EH (cell line): ENCODE results near the gene ITPKB.

Source experiments
- DNase-seq: peaks from one replicate; pipeline ENCODE4 v3.0.0-alpha.2; 2015; ENCODE audit warnings: low read depth

ITPKB gene

GRCh38 chr1:226637147-226637935 lies 101.7 kb downstream of the ITPKB start:
- DNase-seq: peak; percentile 24

DNA sequence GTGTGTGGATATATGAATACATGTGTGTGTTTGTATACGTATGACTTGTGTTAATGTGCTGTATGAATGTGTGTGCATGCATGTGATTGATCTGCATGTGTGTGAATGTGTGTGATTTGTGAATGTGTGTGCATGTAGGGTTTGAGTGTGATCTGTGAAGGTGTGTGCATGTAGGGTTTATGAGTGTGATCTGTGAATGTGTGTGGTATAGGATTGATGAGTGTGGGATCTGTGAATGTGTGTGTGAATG lies 102.3 kb downstream of the ITPKB start:
- no peak for DNase-seq

GRCh38 chr1:226635456-226635941 lies 103.6 kb downstream of the ITPKB start:
- no peak for DNase-seq

- DNase-seq: no peak
Measured at GRCh38 chr1:226634611-226635246, 104.4 kb downstream of the ITPKB start.

GRCh38 chr1:226634166-226634588 lies 104.9 kb downstream of the ITPKB start:
- peak; percentile 66 for DNase-seq

- DNase-seq: no peak
Measured at GRCh38 chr1:226633541-226634165, 105.4 kb downstream of the ITPKB start.

DNA sequence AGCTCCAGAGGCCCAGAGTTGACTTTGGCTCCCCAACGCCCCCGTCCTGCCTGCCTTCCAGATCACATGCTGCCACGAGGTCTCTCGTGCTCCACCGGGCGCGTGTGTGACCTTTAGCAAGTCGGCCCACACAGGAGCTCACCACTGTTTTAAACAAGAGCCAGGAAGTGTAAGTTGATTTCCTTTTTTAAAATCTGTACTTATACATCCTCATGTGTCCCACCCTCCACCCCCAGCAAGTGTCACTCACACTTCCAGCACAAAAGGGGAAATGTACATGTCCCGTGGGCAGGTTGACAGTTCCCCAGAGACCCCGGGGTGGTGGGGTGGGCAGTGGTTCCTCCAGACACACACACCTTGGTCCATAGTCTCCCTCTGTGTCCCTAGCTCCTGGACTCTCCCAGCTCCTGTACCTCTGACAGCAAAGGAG lies 106.1 kb downstream of the ITPKB start:
- DNase-seq: no peak

DNA sequence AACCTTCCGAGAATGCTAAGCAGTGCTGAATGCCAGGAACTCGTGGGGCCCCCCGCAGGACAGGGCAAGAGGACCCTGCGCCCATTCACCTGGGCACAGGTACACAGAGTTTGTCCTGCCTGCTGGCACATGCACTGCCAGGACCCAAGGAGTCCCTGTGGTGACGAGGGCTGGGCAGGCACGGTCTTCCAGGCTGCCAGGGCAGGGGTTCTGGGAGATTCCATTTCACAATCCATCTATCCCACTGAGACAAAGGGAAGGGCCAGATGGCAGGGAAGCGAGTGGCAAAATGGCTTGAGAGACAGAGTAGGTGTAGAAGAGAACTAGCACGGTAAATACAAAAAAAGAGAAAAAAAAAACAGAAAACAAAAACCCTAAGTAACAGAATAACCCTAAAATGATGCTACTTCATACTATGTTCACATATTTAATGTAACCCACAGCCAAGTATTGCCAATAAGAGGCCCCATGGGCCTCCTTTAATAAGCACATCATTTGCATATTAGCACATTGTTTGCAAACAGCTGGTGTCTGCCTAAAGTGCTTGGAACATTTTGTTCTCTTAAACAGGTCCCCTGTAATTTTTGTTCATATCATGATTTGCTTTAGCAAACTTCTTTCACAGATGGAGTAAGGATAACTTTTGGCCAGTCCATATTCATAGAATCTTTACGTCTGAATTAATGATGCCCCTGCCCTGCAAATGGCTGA lies 106.8 kb downstream of the ITPKB start:
- DNase-seq: no peak

DNA sequence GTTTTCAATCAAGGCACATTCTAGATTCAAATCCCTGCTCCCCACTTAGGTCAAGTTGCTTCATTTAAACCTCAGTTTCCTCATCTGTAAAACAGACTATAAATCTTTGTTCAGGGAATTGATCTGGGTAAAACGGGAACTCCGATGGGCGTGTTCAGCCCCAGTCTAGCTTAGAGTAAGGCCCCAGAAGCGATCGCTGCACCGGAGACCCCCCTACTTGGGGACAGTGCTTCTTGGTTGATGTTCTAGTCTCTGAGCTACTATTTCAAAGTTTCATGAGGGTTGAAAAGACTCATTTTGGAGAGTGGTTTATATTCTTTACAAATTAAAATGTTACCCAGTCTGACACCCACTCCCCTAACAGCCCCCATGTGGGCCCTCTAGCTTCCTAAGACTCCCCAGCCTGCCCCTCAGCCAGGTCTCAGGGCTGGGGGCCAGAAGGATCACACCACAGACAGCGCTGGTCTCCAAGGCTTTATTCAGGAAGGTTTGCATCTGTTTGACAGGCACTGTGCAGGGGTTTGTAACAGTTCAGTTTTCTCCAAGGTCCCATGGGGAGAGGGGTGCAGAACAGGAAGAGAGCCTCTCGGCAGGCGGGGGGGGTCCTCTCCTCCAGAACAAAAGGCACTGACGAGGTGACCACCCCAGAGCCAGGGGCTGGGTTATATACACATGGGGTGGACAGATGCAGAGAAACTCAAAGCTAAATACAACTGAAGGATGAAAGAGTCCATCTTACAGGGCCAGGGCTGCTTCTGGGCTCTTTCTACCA lies 107.7 kb downstream of the ITPKB start:
- no peak for DNase-seq

GRCh38 chr1:226630592-226630991 lies 108.5 kb downstream of the ITPKB start:
- DNase-seq: no peak

DNA sequence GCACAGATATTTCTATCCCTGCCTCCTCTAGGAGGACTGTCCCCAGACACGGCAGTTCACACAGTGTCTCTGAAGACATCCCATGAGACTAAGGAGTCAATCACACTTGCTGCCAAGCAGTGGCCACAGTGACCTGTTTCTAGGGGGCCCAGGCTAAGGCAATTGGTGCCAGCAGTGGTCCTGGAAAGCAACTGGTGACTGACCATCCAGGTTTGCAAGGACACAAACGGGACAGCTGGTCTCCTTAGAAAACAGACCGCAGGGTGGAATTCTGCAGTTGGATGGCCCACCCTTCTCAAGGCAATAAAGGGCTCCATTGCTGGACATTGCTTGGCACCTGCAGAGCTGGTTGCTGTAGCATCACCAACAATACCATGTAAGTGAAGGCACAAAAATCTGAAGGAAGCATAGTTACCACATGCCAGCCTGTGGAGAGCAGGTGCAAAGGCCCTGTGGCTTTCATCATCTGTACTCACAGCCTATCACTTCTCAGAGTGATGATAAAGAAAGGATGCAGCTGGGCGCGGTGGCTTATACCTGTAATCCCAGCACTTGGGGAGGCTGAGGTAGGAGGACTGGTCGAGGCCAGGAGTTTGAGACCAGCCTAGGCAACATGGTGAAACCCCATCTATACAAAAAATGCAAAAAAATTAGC lies 109.1 kb downstream of the ITPKB start:
- DNase-seq: no peak

DNA sequence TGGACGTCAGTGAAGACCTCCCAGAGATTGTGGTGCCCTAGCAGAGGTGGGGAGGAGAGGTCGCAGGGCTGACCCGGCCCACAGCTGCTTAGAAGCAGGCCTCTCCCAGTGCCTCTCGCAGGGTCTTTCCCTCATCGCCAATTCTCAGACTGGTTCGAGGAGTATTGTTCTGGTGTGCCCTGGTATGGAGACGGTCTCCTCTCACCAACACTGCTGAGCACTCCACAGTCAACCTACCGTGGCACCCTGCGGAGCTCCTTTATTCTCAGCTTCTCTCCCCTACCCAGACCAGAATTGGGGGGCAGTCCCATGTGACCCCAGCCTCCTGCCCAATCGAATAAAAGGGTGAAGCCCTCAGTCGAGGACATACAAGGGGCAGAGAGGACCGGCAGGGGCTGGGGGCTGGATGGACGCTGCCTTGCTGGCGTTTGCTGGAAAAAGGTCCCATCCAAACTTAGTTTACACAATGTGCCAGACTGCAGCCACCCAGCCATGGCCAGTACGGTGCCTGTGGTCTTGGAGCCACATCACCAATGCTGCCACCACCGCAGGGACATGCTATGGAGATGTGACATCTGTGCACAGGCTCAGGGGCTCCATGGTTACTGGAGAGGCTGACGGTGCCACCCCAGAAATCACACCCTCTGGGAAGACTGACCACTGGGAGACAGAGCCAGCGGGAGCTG lies 109.7 kb downstream of the ITPKB start:
- no peak for DNase-seq

DNA sequence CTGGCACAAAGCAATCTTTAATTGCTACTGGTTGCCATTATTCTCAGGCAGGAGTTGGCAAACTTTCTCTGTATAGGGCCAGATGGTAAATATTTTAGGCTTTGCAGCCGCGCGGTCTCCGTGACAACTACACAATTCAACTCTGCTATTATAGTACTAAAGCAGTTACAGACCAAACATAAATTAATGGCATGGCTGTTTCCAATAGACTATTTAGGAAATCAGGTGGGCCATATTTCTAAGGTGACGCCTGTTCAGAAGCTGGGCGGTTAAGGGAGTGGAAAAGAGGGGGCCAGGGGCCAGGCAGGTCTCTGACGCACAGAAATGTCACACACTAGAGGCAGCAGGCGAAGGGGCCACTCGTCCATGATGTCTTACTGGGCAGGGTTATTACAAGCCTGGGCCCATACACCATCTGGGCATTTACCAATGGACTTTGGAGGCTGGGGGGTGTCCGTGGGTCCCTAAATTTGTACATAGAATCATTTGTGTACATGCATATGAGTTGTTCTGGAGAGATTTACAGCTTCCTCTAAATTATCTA lies 110.4 kb downstream of the ITPKB start:
- DNase-seq: no peak

- DNase-seq: no peak
Measured at GRCh38 chr1:226627924-226628611, 111.0 kb downstream of the ITPKB start.

- no peak for DNase-seq
Measured at GRCh38 chr1:226627050-226627755, 111.9 kb downstream of the ITPKB start.

DNA sequence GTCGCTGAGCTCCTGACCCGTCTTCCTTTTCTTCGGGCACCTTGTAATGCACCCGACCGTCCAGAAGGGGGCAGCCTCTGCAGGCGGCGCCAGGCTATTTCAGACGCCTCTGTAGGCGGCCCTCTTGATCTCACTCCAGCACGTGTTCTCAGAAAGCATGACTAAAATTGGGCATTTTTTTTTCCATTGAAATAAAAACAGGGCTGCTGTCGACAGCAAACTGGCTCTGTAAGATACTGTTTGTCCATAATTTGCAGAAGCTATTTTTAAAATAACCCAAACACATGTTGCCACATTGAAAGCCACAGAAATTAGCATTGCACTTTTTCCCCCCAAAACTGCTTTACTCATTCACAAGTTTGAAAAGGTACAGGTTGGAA lies 112.5 kb downstream of the ITPKB start:
- peak; percentile 71 for DNase-seq

DNA sequence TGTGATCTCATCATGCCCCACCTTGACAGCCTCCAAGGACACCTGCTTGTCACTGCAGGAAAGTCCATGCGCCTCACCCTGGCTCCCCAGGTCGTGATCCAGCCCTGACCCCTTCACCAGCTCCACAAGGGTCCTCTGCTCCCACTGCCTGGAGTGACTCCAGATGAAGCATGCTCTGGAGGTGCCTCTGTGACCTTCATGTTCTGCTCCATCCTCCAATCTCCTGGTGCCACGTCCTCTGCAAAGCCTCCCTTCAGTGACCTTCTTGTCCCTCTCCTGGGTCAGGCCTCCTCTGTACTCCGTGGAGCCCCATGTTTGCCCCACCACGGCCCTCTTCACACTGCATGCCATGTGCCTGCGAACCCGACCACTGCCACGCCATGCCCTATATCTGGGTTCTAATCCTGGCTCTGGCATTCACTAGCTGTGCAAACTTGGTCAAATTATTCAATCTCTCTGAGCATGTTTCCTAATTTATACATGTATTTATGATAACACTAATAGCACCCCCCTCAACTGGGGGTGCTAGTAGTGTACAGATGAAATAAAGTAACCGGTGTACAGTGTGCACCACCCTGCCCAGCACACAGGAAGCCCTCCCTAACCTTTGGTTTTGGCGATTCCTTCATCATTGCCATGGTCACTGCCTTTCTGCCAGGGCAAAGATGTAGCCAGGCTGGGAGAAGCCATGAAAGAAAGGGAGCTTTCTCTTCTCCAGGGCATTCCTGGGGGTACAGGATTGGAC lies 113.1 kb downstream of the ITPKB start:
- no peak for DNase-seq

GRCh38 chr1:226625326-226625725 lies 113.8 kb downstream of the ITPKB start:
- no peak for DNase-seq

DNA sequence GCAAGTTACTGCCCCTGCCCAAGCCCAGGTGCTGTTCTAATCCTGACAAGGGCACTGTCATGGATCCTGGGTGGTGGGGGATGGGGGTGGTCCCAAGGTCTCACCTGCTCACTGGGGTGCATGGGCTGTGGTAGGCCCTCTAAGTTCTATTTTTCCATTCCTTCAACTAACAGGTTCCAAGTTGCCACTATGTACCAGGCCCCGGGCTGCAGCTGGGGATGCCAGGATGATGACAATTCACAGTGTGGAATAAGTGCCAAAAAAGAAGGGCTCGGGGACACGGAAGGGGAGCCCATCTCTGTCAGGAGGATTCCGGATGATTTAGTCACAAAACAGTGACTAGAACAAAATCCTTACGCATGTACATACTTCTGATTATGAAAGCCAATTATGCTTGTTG lies 114.6 kb downstream of the ITPKB start:
- peak; percentile 92 for DNase-seq
